ENCODE measurements around the gene CD151.

GRCh38 chr11:853682-854448 lies 21.1 kb downstream of the CD151 start:
- TF ChIP-seq CTCF (IDR thresholded peaks at IDR 0.05), result no peak
- no peak for TF ChIP-seq POLR2A (IDR thresholded peaks at IDR 0.05)
